ENCODE results near the gene CDON.

GRCh38 chr11:126095745-126096144 lies 33.1 kb upstream of the CDON start:
- TF ChIP-seq, protein P1, sequence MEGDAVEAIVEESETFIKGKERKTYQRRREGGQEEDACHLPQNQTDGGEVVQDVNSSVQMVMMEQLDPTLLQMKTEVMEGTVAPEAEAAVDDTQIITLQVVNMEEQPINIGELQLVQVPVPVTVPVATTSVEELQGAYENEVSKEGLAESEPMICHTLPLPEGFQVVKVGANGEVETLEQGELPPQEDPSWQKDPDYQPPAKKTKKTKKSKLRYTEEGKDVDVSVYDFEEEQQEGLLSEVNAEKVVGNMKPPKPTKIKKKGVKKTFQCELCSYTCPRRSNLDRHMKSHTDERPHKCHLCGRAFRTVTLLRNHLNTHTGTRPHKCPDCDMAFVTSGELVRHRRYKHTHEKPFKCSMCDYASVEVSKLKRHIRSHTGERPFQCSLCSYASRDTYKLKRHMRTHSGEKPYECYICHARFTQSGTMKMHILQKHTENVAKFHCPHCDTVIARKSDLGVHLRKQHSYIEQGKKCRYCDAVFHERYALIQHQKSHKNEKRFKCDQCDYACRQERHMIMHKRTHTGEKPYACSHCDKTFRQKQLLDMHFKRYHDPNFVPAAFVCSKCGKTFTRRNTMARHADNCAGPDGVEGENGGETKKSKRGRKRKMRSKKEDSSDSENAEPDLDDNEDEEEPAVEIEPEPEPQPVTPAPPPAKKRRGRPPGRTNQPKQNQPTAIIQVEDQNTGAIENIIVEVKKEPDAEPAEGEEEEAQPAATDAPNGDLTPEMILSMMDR (IDR thresholded peaks at IDR 0.05; ENCODE audit: low read depth, low read length, poor library complexity, severe bottlenecking) = no peak
- no peak for TF ChIP-seq EZH2phosphoT487 (IDR thresholded peaks at IDR 0.05; ENCODE audit: borderline replicate concordance, low read length)

All from DOHH2 (cell line).